ENCODE measurements around the gene CEP164.

DNA sequence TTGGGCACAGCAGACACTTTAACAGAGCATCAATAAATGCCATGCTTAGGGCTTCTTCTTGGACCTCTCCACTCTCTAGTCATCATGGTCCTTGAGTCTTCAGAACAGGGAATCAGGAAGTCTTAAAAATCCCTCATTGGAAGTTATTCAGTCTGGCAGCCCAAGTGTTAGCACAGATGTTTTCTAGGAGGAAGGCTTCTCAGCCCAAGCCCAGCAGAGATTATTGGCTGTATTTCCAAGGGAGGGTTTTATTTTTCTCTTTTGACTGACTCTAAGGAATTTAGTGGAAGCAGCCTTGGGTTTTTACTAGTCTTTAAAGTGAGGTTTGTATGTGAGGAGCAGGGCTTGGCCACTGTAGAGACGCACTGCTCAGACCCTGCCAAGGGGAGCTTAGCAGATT, 41.9 kb downstream of the CEP164 start:
- TF ChIP-seq GATA2 (IDR thresholded peaks at IDR 0.05; ENCODE audit: low read depth, low read length) (no peak), GATA3 (IDR thresholded peaks at IDR 0.05; ENCODE audit: low read depth, low read length) (no peak)

All from SH-SY5Y (cell line).